ENCODE data around the gene PTPA. TPM values are rescaled to one million over a fixed set of nuclear protein-coding genes. Genes with fewer than 3 reads are reported as not detected.

The PTPA gene
- total and polyA plus RNA-seq, 2 donors (not counting 1 experiment from before 2014, with no cell fraction given), result 35.0 to 73.9 TPM

DNA sequence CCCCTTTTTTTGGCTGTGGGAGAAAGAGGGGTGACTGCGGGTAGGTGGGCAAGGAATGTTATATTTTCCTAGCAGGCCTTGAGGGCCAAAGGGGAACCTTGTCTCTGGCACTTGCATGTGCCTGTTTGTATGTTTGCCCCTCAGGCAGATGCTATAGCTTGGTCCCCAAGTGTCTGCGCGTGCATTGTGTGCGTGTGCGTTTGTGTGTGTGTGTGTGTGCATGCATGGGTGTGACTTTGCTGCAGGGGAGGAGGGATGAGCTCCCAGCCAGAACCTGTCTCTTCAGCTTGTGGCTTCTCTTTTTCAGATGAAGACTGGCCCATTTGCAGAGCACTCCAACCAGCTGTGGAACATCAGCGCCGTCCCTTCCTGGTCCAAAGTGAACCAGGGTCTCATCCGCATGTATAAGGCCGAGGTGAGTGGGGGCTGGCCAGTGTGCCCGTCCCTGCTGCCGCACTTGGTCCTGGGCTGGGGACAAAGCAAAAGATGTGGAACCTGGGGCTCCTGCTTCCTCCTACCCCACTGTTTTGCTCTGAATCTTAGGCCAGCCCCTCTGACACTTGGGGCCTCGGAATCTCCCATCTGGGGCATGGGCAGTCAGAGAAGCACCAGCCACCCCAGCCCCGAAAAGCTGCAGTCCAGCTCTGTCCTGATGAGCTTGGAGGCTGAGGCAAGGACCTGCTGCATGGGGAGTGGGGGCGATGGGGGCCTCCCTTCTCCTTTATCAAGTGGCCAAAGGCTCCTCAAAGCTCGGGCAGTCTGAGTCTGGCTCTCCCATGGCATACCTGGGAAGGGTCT lies 31.1 kb downstream of the PTPA start:
- no peak for ATAC-seq (ENCODE audit: low read depth)
- Histone ChIP-seq H2AFZ (ENCODE audit: insufficient read depth, low read depth, low read length, poor library complexity, severe bottlenecking) (no peak overlapping the region), H3K9ac (ENCODE audit: low read length) (no peak overlapping the region), H3K79me2 (ENCODE audit: control insufficient read depth, insufficient read depth, low read length) (peaks cover 35% of the 10 kb centered on the region), H3K4me3 (ENCODE audit: control extremely low read depth in 1 of 5, extremely low read depth in 1 of 5, insufficient read depth in 1 of 5, low read depth in 2 of 5, low read length in 4 of 5) (no peak overlapping the region), H3K4me1 (ENCODE audit: control insufficient read depth in 2 of 2, insufficient read depth in 2 of 2, low read length in 2 of 2) (peaks cover 43 to 50% of the 10 kb centered on the region in 2 donors), H3K27ac (ENCODE audit: low read length in 2 of 2) (peak overlapping the region; percentile 44 to 49), H3K9me3 (ENCODE audit: control extremely low read depth in 1 of 3, control insufficient read depth in 2 of 3, insufficient read depth in 1 of 3, low read length in 2 of 3) (no peaks in the 10 kb centered on the region), H3K4me2 (replicated peaks; ENCODE audit: low read depth, low read length, poor library complexity, severe bottlenecking) (peak overlapping the region; percentile 94), H4K20me1 (ENCODE audit: control insufficient read depth, insufficient read depth, low read length, poor library complexity, severe bottlenecking) (peaks cover 8% of the 10 kb centered on the region), H3K27me3 (replicated peaks in 1 of 4; ENCODE audit: control extremely low read depth in 1 of 4, control insufficient read depth in 3 of 4, insufficient read depth in 4 of 4, low read length in 3 of 4) (no peaks in the 10 kb centered on the region), H3K36me3 (replicated peaks in 1 of 2; ENCODE audit: control extremely low read depth in 1 of 2, control insufficient read depth in 1 of 2, extremely low read depth in 1 of 2, insufficient read depth in 2 of 2, low read length in 1 of 2) (peaks cover 0 to 51% of the 10 kb centered on the region in 2 experiments)
- CTCF ChIA-PET, result interaction anchor here (0.7 to 18.9 kb wide), 37 partner anchors 11 to 642 kb away, joined by 3 to 382 read pairs (median 4); partner anchors contain the start of genes C9orf50, CRAT, IER5L and NTMT1
- intact Hi-C loops (cut with micrococcal nuclease), result no loop called here
- H3K4me1 Mint-ChIP-seq, result peaks cover 47% of the 10 kb centered on the region
- POLR2A ChIA-PET, result interaction anchor here (0.6 to 1.6 kb wide), 6 partner anchors 10 to 270 kb away, joined by 3 to 7 read pairs (median 4); partner anchors contain the start of gene IER5L
- no peaks in the 10 kb centered on the region for H3K9me3 Mint-ChIP-seq (ENCODE audit: insufficient read depth)
- peak overlapping the region; percentile 90 for H3K4me3 Mint-ChIP-seq
- no peak for TF ChIP-seq EZH2 (IDR thresholded peaks at IDR 0.05; ENCODE audit: borderline replicate concordance, insufficient read depth, low read depth, low read length, poor library complexity, severe bottlenecking)
- TF ChIP-seq, protein P1, sequence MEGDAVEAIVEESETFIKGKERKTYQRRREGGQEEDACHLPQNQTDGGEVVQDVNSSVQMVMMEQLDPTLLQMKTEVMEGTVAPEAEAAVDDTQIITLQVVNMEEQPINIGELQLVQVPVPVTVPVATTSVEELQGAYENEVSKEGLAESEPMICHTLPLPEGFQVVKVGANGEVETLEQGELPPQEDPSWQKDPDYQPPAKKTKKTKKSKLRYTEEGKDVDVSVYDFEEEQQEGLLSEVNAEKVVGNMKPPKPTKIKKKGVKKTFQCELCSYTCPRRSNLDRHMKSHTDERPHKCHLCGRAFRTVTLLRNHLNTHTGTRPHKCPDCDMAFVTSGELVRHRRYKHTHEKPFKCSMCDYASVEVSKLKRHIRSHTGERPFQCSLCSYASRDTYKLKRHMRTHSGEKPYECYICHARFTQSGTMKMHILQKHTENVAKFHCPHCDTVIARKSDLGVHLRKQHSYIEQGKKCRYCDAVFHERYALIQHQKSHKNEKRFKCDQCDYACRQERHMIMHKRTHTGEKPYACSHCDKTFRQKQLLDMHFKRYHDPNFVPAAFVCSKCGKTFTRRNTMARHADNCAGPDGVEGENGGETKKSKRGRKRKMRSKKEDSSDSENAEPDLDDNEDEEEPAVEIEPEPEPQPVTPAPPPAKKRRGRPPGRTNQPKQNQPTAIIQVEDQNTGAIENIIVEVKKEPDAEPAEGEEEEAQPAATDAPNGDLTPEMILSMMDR (IDR thresholded peaks at IDR 0.05), result no peak
- WGBS (ENCODE audit: insufficient coverage), result 80% methylated on average over 13 of the region's 15 CpGs
- no peak for DNase-seq
- H3K27ac Mint-ChIP-seq, result peak overlapping the region; percentile 94
- no peaks in the 10 kb centered on the region for H3K27me3 Mint-ChIP-seq
